HFF-Myc (cell line): Measurements from ENCODE around the gene UPK3A.

ENCODE experiments used
- DNase-seq: peaks from one replicate; pipeline ENCODE4 v3.0.0-alpha.2; 2011; ENCODE audit warnings: low read depth; ENCODE audit errors: extremely low read depth
- H3K4me3 ChIP-seq: replicated peaks from 2 replicates; pipeline ENCODE4 v1.5.1; 2011; ENCODE audit warnings: low read depth, mild to moderate bottlenecking, control low read depth, low read length
- TF ChIP-seq, protein P1 (sequence below): IDR thresholded peaks from 2 replicates; pipeline ENCODE4 v1.5.1; 2012; ENCODE audit warnings: mild to moderate bottlenecking, low read depth, low read length, control low read depth; ENCODE audit errors: missing control alignments

Gene UPK3A

DNA sequence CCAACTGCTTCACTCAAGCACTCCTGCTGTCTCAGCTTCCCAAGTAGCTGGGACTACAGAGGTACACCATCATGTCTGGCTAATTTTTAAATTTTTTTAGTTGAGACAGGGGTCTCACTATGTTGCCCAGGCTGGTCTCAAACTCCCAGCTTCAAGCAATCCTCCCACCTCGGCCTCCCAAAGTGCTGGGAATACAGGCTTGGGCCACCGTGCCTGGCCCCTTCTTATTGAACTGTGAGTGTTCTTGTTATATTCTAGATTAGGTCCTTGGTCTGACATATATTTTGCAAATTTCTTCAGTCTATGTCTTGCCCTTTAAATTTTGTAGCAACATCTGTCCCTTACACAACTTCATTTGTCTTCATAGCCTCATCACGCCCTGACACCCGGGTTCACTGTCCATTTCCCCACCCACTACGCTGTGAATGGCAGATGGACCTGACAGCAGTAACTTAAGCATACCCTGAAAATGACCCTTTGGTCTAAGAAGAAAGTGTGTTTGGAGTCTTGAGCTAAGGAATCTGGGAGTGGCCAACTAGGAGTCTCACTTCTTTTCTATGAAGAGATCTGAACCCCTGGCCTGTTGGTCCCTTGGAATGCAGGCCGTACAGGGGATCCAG is 20.8 kb downstream of the UPK3A start:
- TF ChIP-seq, protein P1, sequence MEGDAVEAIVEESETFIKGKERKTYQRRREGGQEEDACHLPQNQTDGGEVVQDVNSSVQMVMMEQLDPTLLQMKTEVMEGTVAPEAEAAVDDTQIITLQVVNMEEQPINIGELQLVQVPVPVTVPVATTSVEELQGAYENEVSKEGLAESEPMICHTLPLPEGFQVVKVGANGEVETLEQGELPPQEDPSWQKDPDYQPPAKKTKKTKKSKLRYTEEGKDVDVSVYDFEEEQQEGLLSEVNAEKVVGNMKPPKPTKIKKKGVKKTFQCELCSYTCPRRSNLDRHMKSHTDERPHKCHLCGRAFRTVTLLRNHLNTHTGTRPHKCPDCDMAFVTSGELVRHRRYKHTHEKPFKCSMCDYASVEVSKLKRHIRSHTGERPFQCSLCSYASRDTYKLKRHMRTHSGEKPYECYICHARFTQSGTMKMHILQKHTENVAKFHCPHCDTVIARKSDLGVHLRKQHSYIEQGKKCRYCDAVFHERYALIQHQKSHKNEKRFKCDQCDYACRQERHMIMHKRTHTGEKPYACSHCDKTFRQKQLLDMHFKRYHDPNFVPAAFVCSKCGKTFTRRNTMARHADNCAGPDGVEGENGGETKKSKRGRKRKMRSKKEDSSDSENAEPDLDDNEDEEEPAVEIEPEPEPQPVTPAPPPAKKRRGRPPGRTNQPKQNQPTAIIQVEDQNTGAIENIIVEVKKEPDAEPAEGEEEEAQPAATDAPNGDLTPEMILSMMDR: no peak
- no peak for DNase-seq
- no peak overlapping the region for H3K4me3 ChIP-seq

DNA sequence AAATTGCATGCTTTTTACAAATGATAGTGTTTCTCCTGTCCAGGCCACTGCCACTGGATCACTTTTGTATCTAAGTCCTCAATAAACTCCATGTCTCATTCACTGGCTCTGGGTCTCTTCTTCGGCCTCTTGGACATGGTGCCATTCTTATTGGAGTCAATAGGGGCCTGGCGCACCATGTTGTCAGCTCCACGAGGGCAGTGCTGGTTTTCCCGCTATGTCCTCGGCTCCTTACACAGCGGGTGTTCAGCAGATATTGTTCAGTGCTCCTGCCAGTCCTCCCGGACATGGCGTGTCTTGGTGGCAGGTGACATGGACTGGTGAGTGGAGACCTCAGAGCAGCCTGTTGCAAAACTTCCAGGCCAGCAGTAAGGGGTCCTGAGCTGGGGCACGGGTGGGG is 21.4 kb downstream of the UPK3A start:
- H3K4me3 ChIP-seq: no peak overlapping the region
- TF ChIP-seq, protein P1: no peak

DNA sequence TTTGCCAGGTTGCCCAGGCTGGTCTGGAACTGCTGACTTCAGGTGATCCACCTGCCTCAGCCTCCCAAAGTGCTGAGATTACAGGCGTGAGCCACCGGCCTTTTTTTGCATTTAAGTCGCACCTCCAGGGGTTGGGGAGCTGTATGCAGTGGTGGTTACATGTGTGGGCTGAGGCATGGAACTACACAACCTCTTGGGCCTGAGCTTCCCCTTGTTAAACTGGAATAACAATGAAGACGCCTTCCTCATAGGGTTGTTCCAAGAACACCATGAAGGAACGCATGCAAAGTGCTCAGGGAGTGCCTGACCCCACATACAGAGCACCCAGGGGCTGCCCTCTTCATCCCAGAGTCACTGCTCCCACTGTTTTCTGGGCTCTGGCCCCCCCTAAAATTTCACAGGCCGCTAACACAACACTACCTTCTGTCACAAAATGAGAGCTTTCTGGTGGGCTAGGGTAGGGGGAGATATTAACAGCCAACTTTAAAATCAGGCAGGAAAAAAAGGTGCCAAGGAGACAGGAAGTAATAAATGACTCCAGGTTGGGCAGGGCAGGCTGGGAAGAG is 23.7 kb downstream of the UPK3A start:
- H3K4me3 ChIP-seq: no peak overlapping the region
- TF ChIP-seq, protein P1: no peak
- DNase-seq: no peak

More for the DNA sequence above, 21.4 kb downstream of the UPK3A start:
- no peak for DNase-seq

GRCh38 chr22:45308957-45309421 is 24.2 kb downstream of the UPK3A start:
- H3K4me3 ChIP-seq: peak overlapping the region; percentile 67
- TF ChIP-seq, protein P1: no peak
- DNase-seq: no peak

- TF ChIP-seq, protein P1: no peak
- peak within 1 kb of the TSS; percentile 67 for H3K4me3 ChIP-seq
- DNase-seq: peak; percentile 68
Observed at GRCh38 chr22:45309422-45310227, 24.9 kb downstream of the UPK3A start, which contains the start of gene FAM118A. FAM118A (plus strand) TSS chr22:45309934; CDS start chr22:45322380, 12,446 bp downstream.

DNA sequence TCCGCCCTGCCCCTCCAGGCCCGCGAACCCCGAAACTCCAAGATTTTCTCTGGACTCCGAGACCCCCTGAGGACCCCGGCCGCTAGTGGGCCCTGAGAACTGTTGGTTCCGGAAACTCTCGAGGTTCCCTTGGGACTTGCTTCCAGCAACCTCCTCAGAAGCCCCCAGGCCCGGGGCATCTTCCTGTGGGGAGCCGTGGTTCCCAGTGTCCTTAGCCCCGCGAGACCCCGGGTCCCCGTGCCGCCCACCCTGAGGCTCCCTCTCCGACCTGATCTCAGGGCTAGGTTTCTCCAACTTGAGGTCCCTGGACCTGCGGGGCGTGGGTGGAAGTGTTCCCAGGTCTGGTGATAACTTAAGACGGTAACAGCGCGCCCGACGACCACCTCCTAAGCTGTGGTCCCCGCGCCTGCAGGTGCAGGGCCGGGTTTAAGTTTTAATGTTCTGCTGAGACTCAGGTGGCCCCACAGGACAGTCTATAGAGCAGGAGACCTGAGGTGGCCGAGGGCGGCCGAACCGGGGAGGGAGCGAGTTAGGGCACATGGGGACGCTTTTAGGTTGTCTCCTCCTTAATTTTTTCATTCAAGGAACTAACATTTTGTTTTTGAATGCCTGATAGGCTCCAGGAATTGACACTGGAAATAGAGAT is 25.7 kb downstream of the UPK3A start:
- no peak for DNase-seq
- TF ChIP-seq, protein P1: no peak
- peak overlapping the region; percentile 67 for H3K4me3 ChIP-seq
